GM10847 (cell line): Measurements from ENCODE around the gene TNFSF8.

ENCODE experiments used
- POLR2A ChIP-seq: IDR thresholded peaks from 2 replicates; pipeline ENCODE4 v1.6.1; 2011; ENCODE audit not compliant: insufficient read length; ENCODE audit errors: extremely low read depth

The TNFSF8 gene

GRCh38 chr9:114880291-114880745 lies 50.1 kb downstream of the TNFSF8 start:
- no peak for TF ChIP-seq POLR2A

GRCh38 chr9:114878879-114879564 lies 51.4 kb downstream of the TNFSF8 start:
- TF ChIP-seq POLR2A, result no peak

- no peak for TF ChIP-seq POLR2A
Measured at GRCh38 chr9:114869845-114870244, 60.5 kb downstream of the TNFSF8 start.

- no peak for TF ChIP-seq POLR2A
Measured at GRCh38 chr9:114869378-114869777, 61.0 kb downstream of the TNFSF8 start.

GRCh38 chr9:114867327-114867726 lies 63.1 kb downstream of the TNFSF8 start:
- TF ChIP-seq POLR2A, result no peak

- no peak for TF ChIP-seq POLR2A
Measured at GRCh38 chr9:114864471-114864870, 65.9 kb downstream of the TNFSF8 start.

GRCh38 chr9:114861922-114862605 lies 68.3 kb downstream of the TNFSF8 start:
- no peak for TF ChIP-seq POLR2A

GRCh38 chr9:114861273-114861672 lies 69.1 kb downstream of the TNFSF8 start:
- no peak for TF ChIP-seq POLR2A

GRCh38 chr9:114860187-114860586 lies 70.2 kb downstream of the TNFSF8 start:
- no peak for TF ChIP-seq POLR2A

GRCh38 chr9:114856942-114857315 lies 73.5 kb downstream of the TNFSF8 start:
- TF ChIP-seq POLR2A, result no peak

- TF ChIP-seq POLR2A, result no peak
Measured at GRCh38 chr9:114856215-114856941, 74.0 kb downstream of the TNFSF8 start.

- TF ChIP-seq POLR2A, result no peak
Measured at GRCh38 chr9:114855488-114855887, 74.9 kb downstream of the TNFSF8 start.

- no peak for TF ChIP-seq POLR2A
Measured at GRCh38 chr9:114854736-114855355, 75.5 kb downstream of the TNFSF8 start.

- TF ChIP-seq POLR2A, result no peak
Measured at GRCh38 chr9:114853071-114853855, 77.1 kb downstream of the TNFSF8 start.
